ENCODE results near the gene DARS1. TPM values are rescaled to one million over a fixed set of nuclear protein-coding genes. Genes with fewer than 3 reads are reported as not detected.
"Not testable (repeated sequence)": the region's sequence is repeated elsewhere in the genome, so short reads cannot be mapped to it uniquely, and the experiment has no call there.

The DARS1 gene
- total RNA-seq, 1 donor from 2014 or later = 52.3 TPM

- TF ChIP-seq, protein P1, sequence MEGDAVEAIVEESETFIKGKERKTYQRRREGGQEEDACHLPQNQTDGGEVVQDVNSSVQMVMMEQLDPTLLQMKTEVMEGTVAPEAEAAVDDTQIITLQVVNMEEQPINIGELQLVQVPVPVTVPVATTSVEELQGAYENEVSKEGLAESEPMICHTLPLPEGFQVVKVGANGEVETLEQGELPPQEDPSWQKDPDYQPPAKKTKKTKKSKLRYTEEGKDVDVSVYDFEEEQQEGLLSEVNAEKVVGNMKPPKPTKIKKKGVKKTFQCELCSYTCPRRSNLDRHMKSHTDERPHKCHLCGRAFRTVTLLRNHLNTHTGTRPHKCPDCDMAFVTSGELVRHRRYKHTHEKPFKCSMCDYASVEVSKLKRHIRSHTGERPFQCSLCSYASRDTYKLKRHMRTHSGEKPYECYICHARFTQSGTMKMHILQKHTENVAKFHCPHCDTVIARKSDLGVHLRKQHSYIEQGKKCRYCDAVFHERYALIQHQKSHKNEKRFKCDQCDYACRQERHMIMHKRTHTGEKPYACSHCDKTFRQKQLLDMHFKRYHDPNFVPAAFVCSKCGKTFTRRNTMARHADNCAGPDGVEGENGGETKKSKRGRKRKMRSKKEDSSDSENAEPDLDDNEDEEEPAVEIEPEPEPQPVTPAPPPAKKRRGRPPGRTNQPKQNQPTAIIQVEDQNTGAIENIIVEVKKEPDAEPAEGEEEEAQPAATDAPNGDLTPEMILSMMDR (IDR thresholded peaks at IDR 0.05) = no peak
- Mint-ChIP-seq H3K4me3 (ENCODE audit: unreplicated experiment) (no peak overlapping the region), H3K36me3 (ENCODE audit: low read depth) (no peaks in the 10 kb centered on the region), H3K9me3 (ENCODE audit: low read depth) (no peaks in the 10 kb centered on the region), H3K27ac (ENCODE audit: unreplicated experiment) (no peak overlapping the region), H3K4me1 (ENCODE audit: low read depth) (no peaks in the 10 kb centered on the region), H3K27me3 (ENCODE audit: low read depth) (no peaks in the 10 kb centered on the region)
- DNase-seq (ENCODE audit: low spot score) = no peak
Observed at GRCh38 chr2:135893374-135893794, 92.0 kb downstream of the DARS1 start.

DNA sequence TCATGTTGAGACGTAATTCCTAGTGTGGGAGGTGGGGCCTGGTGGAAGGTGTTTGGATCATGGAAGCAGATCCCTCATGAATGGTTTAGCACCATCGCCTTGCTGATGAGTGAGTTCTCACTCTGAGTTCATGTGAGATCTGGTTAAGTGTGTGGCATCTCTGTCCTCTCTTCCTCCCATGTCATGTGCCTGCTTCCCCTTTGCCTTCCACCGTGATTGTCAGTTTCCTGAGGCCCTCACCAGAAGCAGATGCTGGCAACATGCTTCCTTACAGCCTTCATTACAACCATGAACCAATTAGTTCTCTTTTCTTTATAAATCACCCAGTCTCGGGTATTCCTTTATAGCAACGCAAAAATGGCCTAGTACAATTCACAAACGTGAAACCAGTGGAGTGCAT, 94.6 kb downstream of the DARS1 start:
- DNase-seq (ENCODE audit: low spot score) = no peak
- Mint-ChIP-seq H3K9me3 (ENCODE audit: low read depth) (peaks cover 4% of the 10 kb centered on the region), H3K4me3 (ENCODE audit: unreplicated experiment) (no peak overlapping the region), H3K36me3 (ENCODE audit: low read depth) (no peaks in the 10 kb centered on the region), H3K27me3 (ENCODE audit: low read depth) (no peaks in the 10 kb centered on the region), H3K27ac (ENCODE audit: unreplicated experiment) (no peak overlapping the region), H3K4me1 (ENCODE audit: low read depth) (no peaks in the 10 kb centered on the region)
- TF ChIP-seq, protein P1 (IDR thresholded peaks at IDR 0.05) = no peak

GRCh38 chr2:135890149-135890548, 95.3 kb downstream of the DARS1 start:
- peaks cover 4% of the 10 kb centered on the region for H3K9me3 Mint-ChIP-seq (ENCODE audit: low read depth)
- no peaks in the 10 kb centered on the region for H3K27me3 Mint-ChIP-seq (ENCODE audit: low read depth)
- TF ChIP-seq, protein P1 (IDR thresholded peaks at IDR 0.05) = no peak
- no peak for DNase-seq (ENCODE audit: low spot score)
- no peaks in the 10 kb centered on the region for H3K4me1 Mint-ChIP-seq (ENCODE audit: low read depth)
- no peaks in the 10 kb centered on the region for H3K36me3 Mint-ChIP-seq (ENCODE audit: low read depth)
- H3K27ac Mint-ChIP-seq (ENCODE audit: unreplicated experiment) = no peak overlapping the region
- no peak overlapping the region for H3K4me3 Mint-ChIP-seq (ENCODE audit: unreplicated experiment)

DNA sequence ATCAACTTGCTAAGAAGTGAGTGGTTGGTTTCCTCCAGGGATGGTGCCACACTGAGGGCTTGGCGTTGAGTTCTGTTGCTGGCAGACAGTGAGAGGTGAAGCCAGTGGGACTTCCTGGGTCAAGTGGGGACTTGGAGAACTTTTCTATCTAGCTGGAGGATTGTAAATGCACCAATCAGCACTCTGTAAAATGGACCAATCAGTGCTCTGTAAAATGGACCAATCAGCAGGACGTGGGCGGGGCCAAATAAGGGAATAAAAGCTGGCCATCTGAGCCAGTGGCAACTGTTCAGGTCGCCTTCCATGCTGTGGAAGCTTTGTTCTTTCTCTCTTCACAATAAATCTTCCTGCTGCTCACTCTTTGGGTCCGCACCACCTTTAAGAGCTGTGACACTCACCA, 96.8 kb downstream of the DARS1 start:
- not testable (repeated sequence) for H3K36me3 Mint-ChIP-seq (ENCODE audit: low read depth); H3K9me3 Mint-ChIP-seq (ENCODE audit: low read depth); H3K4me1 Mint-ChIP-seq (ENCODE audit: low read depth); H3K27me3 Mint-ChIP-seq (ENCODE audit: low read depth); DNase-seq (ENCODE audit: low spot score); H3K4me3 Mint-ChIP-seq (ENCODE audit: unreplicated experiment); H3K27ac Mint-ChIP-seq (ENCODE audit: unreplicated experiment)

DNA sequence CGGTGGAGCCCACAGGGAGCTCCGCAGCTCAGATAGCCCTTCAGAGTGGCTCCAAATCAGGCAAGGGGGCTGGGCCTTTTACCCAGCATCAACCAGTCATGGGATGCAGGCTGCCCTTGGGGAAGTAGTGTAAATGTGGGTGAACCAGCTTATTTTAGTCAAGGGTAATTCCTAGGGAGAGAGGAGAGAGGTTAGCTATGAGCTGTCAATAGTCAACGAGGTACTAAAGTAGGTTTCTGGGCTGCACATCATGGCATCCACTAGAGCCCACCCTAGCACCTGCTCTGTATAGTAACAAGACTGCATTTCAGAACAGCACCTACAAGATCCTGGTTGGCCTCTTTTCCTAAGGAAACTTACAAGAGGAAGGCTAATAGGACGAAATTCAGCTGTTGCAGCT, 99.7 kb downstream of the DARS1 start:
- peaks cover 4% of the 10 kb centered on the region for H3K9me3 Mint-ChIP-seq (ENCODE audit: low read depth)
- no peak overlapping the region for H3K27ac Mint-ChIP-seq (ENCODE audit: unreplicated experiment)
- H3K4me3 Mint-ChIP-seq (ENCODE audit: unreplicated experiment) = no peak overlapping the region
- no peaks in the 10 kb centered on the region for H3K36me3 Mint-ChIP-seq (ENCODE audit: low read depth)
- H3K4me1 Mint-ChIP-seq (ENCODE audit: low read depth) = no peaks in the 10 kb centered on the region
- DNase-seq (ENCODE audit: low spot score) = no peak
- TF ChIP-seq, protein P1 (IDR thresholded peaks at IDR 0.05) = no peak
- H3K27me3 Mint-ChIP-seq (ENCODE audit: low read depth) = peaks cover 13% of the 10 kb centered on the region

- H3K27ac Mint-ChIP-seq (ENCODE audit: unreplicated experiment) = no peak overlapping the region
- no peaks in the 10 kb centered on the region for H3K9me3 Mint-ChIP-seq (ENCODE audit: low read depth)
- TF ChIP-seq, protein P1 (IDR thresholded peaks at IDR 0.05) = no peak
- H3K27me3 Mint-ChIP-seq (ENCODE audit: low read depth) = peaks cover 13% of the 10 kb centered on the region
- no peak overlapping the region for H3K4me3 Mint-ChIP-seq (ENCODE audit: unreplicated experiment)
- H3K36me3 Mint-ChIP-seq (ENCODE audit: low read depth) = no peaks in the 10 kb centered on the region
- DNase-seq (ENCODE audit: low spot score) = no peak
- H3K4me1 Mint-ChIP-seq (ENCODE audit: low read depth) = peaks cover 2% of the 10 kb centered on the region
Observed at GRCh38 chr2:135882415-135882814, 103.0 kb downstream of the DARS1 start.

- H3K4me3 Mint-ChIP-seq (ENCODE audit: unreplicated experiment) = peak overlapping the region; percentile 90
- not testable (repeated sequence) for DNase-seq (ENCODE audit: low spot score); H3K27me3 Mint-ChIP-seq (ENCODE audit: low read depth); H3K9me3 Mint-ChIP-seq (ENCODE audit: low read depth); H3K36me3 Mint-ChIP-seq (ENCODE audit: low read depth)
- peaks cover 27% of the 10 kb centered on the region for H3K4me1 Mint-ChIP-seq (ENCODE audit: low read depth)
- peak overlapping the region; percentile 71 for H3K27ac Mint-ChIP-seq (ENCODE audit: unreplicated experiment)
Observed at GRCh38 chr2:135876770-135877169, 108.7 kb downstream of the DARS1 start.

All from chondrocyte (in vitro differentiated cells).